ENCODE measurements around the gene CASS4. TPM values are rescaled to one million over a fixed set of nuclear protein-coding genes. Genes with fewer than 3 reads are reported as not detected.
A peak's percentile ranks its signal among the peaks of the same experiment; 100 is the strongest.

The CASS4 gene
- polyA plus RNA-seq, 1 experiment, result 36.8 TPM

DNA sequence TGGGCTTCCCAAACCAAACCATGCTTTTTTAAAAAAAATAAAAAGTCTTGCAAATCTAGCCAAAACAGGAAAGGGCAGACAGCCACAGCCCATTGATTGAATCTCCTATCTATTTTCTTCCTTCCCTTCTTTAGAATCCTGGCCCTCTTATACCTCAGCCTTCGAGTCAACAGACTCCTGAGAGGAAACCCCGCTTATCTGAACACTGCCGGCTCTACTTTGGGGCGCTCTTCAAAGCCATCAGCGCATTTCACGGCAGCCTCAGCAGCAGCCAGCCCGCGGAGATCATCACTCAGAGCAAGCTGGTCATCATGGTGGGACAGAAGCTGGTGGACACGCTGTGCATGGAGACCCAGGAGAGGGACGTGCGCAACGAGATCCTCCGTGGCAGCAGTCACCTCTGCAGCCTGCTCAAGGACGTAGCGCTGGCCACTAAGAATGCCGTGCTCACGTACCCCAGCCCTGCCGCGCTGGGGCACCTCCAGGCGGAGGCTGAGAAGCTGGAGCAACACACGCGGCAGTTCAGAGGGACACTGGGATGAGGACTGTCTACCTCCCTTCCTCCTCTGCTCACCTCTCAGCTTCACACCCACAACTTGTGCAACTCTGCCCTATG lies 46.3 kb downstream of the CASS4 start:
- Histone ChIP-seq H3K9me3 (ENCODE audit: control insufficient read depth, insufficient read depth, low read length) (no peaks in the 10 kb centered on the region; the same call in 1 of the 2 replicates), H3K27ac (ENCODE audit: low read depth, low read length) (no peak overlapping the region), H3K4me3 (ENCODE audit: low read depth, low read length) (no peak overlapping the region), H3K27me3 (ENCODE audit: control insufficient read depth, insufficient read depth, low read length) (no peaks in the 10 kb centered on the region)
- ChIA-PET CTCF (no interaction called here), POLR2A (no interaction called here)
- DNase-seq (ENCODE audit: low read depth, low spot score), result no peak
- TF ChIP-seq, protein P1, sequence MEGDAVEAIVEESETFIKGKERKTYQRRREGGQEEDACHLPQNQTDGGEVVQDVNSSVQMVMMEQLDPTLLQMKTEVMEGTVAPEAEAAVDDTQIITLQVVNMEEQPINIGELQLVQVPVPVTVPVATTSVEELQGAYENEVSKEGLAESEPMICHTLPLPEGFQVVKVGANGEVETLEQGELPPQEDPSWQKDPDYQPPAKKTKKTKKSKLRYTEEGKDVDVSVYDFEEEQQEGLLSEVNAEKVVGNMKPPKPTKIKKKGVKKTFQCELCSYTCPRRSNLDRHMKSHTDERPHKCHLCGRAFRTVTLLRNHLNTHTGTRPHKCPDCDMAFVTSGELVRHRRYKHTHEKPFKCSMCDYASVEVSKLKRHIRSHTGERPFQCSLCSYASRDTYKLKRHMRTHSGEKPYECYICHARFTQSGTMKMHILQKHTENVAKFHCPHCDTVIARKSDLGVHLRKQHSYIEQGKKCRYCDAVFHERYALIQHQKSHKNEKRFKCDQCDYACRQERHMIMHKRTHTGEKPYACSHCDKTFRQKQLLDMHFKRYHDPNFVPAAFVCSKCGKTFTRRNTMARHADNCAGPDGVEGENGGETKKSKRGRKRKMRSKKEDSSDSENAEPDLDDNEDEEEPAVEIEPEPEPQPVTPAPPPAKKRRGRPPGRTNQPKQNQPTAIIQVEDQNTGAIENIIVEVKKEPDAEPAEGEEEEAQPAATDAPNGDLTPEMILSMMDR (IDR thresholded peaks at IDR 0.05; ENCODE audit: low read depth, low read length), result no peak

DNA sequence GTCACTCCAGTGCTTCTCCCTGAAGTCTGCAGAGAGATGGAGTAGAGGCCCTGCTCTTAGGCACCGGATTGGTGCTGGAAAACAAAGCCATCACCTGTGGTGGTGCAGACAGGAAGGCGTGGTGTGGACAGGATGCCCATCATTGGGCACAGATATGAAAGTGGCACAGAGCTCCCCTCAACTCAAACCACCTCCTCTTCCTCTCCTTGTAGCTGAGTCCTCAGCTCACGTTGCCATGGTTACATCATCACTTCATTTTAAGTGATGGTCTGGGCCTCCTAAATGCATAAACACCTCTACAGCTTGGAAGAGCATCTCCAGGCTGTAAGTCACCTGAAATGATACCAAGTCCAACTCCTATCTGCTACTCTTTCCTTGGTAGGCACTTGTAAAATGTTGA lies 48.4 kb downstream of the CASS4 start:
- no peaks in the 10 kb centered on the region; the same call in 1 of the 2 replicates for H3K9me3 ChIP-seq (ENCODE audit: control insufficient read depth, insufficient read depth, low read length)
- no peaks in the 10 kb centered on the region for H3K27me3 ChIP-seq (ENCODE audit: control insufficient read depth, insufficient read depth, low read length)
- TF ChIP-seq, protein P1 (IDR thresholded peaks at IDR 0.05; ENCODE audit: low read depth, low read length), result no peak
- POLR2A ChIA-PET, result no interaction called here
- CTCF ChIA-PET, result no interaction called here
- no peak overlapping the region for H3K27ac ChIP-seq (ENCODE audit: low read depth, low read length)
- H3K4me3 ChIP-seq (ENCODE audit: low read depth, low read length), result no peak overlapping the region
- DNase-seq (ENCODE audit: low read depth, low spot score), result no peak

DNA sequence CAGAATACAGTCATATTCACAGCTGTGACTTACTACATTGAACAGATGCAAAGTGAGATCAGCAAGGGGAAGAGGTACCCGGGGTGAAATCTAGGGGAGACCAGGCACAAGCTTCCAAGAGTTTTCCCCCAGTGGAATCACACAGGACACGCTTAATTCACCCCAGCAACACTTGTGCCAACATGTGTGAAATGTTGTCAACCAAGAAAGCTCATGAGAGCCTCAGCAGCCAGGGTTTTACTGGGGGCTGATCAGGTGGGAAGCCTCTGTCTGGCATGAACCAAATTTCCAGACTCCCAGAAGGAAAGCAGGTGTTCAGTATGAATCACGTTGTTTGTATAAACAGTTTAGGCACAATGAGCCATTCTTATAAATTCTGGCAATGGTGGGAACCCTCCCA lies 49.5 kb downstream of the CASS4 start:
- CTCF ChIA-PET, result no interaction called here
- Histone ChIP-seq H3K27me3 (ENCODE audit: control insufficient read depth, insufficient read depth, low read length) (no peaks in the 10 kb centered on the region), H3K4me3 (ENCODE audit: low read depth, low read length) (no peak overlapping the region), H3K27ac (ENCODE audit: low read depth, low read length) (peak overlapping the region; percentile 31), H3K9me3 (ENCODE audit: control insufficient read depth, insufficient read depth, low read length) (no peaks in the 10 kb centered on the region; the same call in 1 of the 2 replicates)
- POLR2A ChIA-PET, result no interaction called here
- DNase-seq (ENCODE audit: low read depth, low spot score), result no peak
- TF ChIP-seq, protein P1 (IDR thresholded peaks at IDR 0.05; ENCODE audit: low read depth, low read length), result no peak

DNA sequence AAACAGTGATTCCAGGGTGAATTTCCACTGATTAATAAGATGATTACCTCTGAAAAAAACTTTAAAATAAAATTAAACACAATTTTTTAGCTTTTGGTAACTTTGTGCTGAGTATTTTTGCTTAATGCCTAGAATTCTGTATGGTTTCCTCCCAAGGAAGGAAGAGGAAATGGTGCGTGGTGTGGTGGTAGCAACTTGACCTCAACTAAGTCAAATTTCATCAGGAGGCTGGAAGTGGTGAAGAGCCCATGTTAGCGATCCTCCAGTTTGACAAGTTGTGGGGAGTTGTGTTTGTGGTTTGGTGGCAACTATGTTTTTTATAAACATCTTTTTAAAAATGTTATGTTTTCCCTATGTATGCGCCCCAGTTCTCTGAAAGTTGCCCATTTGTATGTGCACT lies 51.4 kb downstream of the CASS4 start:
- ChIA-PET CTCF (no interaction called here), POLR2A (no interaction called here)
- Histone ChIP-seq H3K27me3 (ENCODE audit: control insufficient read depth, insufficient read depth, low read length) (no peaks in the 10 kb centered on the region), H3K4me3 (ENCODE audit: low read depth, low read length) (no peak overlapping the region), H3K9me3 (ENCODE audit: control insufficient read depth, insufficient read depth, low read length) (no peaks in the 10 kb centered on the region; the same call in 1 of the 2 replicates), H3K27ac (ENCODE audit: low read depth, low read length) (no peak overlapping the region)
- TF ChIP-seq, protein P1 (IDR thresholded peaks at IDR 0.05; ENCODE audit: low read depth, low read length), result no peak
- DNase-seq (ENCODE audit: low read depth, low spot score), result no peak

DNA sequence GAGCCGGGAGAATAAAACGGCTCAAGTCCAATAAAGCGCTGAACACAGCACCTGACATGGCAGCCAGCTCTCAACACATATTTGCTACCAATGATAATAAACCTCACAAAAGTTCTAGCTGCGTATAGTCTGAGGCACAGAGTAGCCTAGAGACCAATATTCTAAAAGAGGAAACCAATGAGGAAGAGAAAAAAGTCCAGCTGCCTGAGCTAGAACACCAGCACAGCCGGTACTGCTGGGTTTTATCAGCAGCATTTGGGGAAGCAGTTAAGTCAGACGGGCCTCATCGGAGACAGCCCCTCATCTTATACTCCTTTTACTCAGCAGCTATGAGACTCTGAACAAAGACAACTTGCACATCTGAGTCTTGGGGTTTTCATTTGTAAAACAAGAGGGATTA lies 53.9 kb downstream of the CASS4 start:
- no peak for DNase-seq (ENCODE audit: low read depth, low spot score)
- ChIA-PET CTCF (no interaction called here), POLR2A (no interaction called here)

More for the DNA sequence above, 53.9 kb downstream of the CASS4 start:
- H3K27ac ChIP-seq (ENCODE audit: low read depth, low read length), result no peak overlapping the region
- H3K27me3 ChIP-seq (ENCODE audit: control insufficient read depth, insufficient read depth, low read length), result no peaks in the 10 kb centered on the region
- TF ChIP-seq, protein P1 (IDR thresholded peaks at IDR 0.05; ENCODE audit: low read depth, low read length), result no peak
- H3K9me3 ChIP-seq (ENCODE audit: control insufficient read depth, insufficient read depth, low read length), result no peaks in the 10 kb centered on the region
- no peak overlapping the region for H3K4me3 ChIP-seq (ENCODE audit: low read depth, low read length)
